Gastroesophageal sphincter (tissue), 4 donors: ENCODE measurements around the gene SPANXN4. TPM values are rescaled to one million over a fixed set of nuclear protein-coding genes. Genes with fewer than 3 reads are reported as not detected.

Experiments used
- ATAC-seq: fragments of 150-250 bp; one replicate; pipeline ENCODE4 v1.9.1; 2016; ENCODE audit warnings: mild to moderate bottlenecking, moderate library complexity
- H3K27ac ChIP-seq, 4 donors: fragments of 200-600 bp; sonication (generic) in 3 of 4; 1 replicate in 3 of 4; 2 replicates in 1 of 4; pipeline ENCODE4 v1.5.1; 2016 to 2019
- H3K27me3 ChIP-seq: fragments of 200-600 bp; sonication (generic); one replicate; pipeline ENCODE4 v1.5.1; 2019
- H3K36me3 ChIP-seq, 2 donors: fragments of 200-600 bp; sonication (generic); one replicate each; pipeline ENCODE4 v1.5.1; 2019; ENCODE audit warnings: control low read depth in 1 of 2
- H3K4me1 ChIP-seq, 3 donors: fragments of 200-600 bp; sonication (generic); 1 replicate in 2 of 3; 2 replicates in 1 of 3; pipeline ENCODE4 v1.5.1; 2016 to 2019; ENCODE audit warnings: control low read depth in 2 of 3
- H3K4me3 ChIP-seq, 2 donors: fragments of 200-600 bp; sonication (generic); one replicate each; pipeline ENCODE4 v1.5.1; 2019; ENCODE audit warnings: mild to moderate bottlenecking in 1 of 2, moderate library complexity in 1 of 2
- H3K9me3 ChIP-seq, 3 donors: fragments of 200-600 bp; sonication (generic); one replicate each; pipeline ENCODE4 v1.5.1; 2017 to 2019; ENCODE audit warnings: control low read depth in 2 of 3
- CTCF ChIP-seq, 4 experiments: fragments of 200-600 bp in 2 of 4; fragments of 450-650 bp in 2 of 4; sonication (generic) in 1 of 4; IDR thresholded peaks; one replicate each; pipeline ENCODE4 v1.5.1; 2017 to 2019; ENCODE audit warnings: antibody characterized with exemption in 4 of 4, mild to moderate bottlenecking in 2 of 4, moderate library complexity in 2 of 4
- EP300 ChIP-seq: sonication (generic); formaldehyde crosslinking; IDR thresholded peaks from one replicate; pipeline ENCODE4 v1.6.1; 2017; ENCODE audit warnings: antibody characterized with exemption, mild to moderate bottlenecking
- POLR2A ChIP-seq, 2 donors: fragments of 450-650 bp; IDR thresholded peaks; one replicate each; pipeline ENCODE4 v1.6.1; 2017; ENCODE audit warnings: antibody characterized with exemption in 2 of 2, mild to moderate bottlenecking in 2 of 2, moderate library complexity in 1 of 2
- POLR2AphosphoS5 ChIP-seq: sonication (generic); formaldehyde crosslinking; IDR thresholded peaks from one replicate; pipeline ENCODE4 v1.6.1; 2017; ENCODE audit warnings: antibody characterized with exemption
- WGBS, 2 donors: methylation state at CpG; one replicate each; pipeline ENCODE4 v1.1.5; 2018; ENCODE audit warnings: low coverage in 1 of 2; 5-methylcytosine and 5-hydroxymethylcytosine counted together
- total RNA-seq, 4 donors: library from RNA; depleted of rRNA; stranded (reverse); fragments of >200 nt; gene quantifications; one replicate each; pipeline ENCODE4 v1.1.0, GENCODE V29; 2016

The SPANXN4 gene
- not detected for total RNA-seq

- no peak within 1 kb of the TSS for H3K27ac ChIP-seq
- WGBS, 2 donors = 86% methylated on average over 1 of the region's 2 CpGs; no CpG with 5 or more reads in 1 of the 2 donors
- no peaks in the 10 kb centered on the region for H3K9me3 ChIP-seq
- no peaks in the 10 kb centered on the region for H3K27me3 ChIP-seq
- no peak for ATAC-seq
- no peak within 1 kb of the TSS for H3K4me3 ChIP-seq
- no peaks in the 10 kb centered on the region for H3K4me1 ChIP-seq
- H3K36me3 ChIP-seq = no peaks in the 10 kb centered on the region
- TF ChIP-seq POLR2A (IDR thresholded peaks at IDR 0.05) (no peak), CTCF (IDR thresholded peaks at IDR 0.05) (no peak), POLR2AphosphoS5 (no peak), EP300 (no peak)
These were observed at the start of gene SPANXN4 for GRCh38 chrX:143025628-143026027. Gene SPANXN4, plus strand, starts transcription at chrX:143025928. Its CDS starts 87 bp downstream, at chrX:143026015.

GRCh38 chrX:142977128-142977914 lies 48.4 kb upstream of the SPANXN4 start:
- no peak for TF ChIP-seq POLR2AphosphoS5
- no peak for TF ChIP-seq POLR2A (IDR thresholded peaks at IDR 0.05)
- TF ChIP-seq CTCF (IDR thresholded peaks at IDR 0.05) = no peak
- no peak for TF ChIP-seq EP300
- Histone ChIP-seq H3K4me3 (no peak overlapping the region), H3K27ac (no peak overlapping the region), H3K27me3 (no peaks in the 10 kb centered on the region), H3K9me3 (no peaks in the 10 kb centered on the region), H3K36me3 (no peaks in the 10 kb centered on the region), H3K4me1 (no peaks in the 10 kb centered on the region)
- 70 to 76% methylated on average over 5 to 6 of the region's 6 CpGs for WGBS, 2 donors
- no peak for ATAC-seq

GRCh38 chrX:142978130-142978684 lies 47.5 kb upstream of the SPANXN4 start:
- Histone ChIP-seq H3K4me3 (no peak overlapping the region), H3K27ac (no peak overlapping the region), H3K36me3 (no peaks in the 10 kb centered on the region), H3K27me3 (no peaks in the 10 kb centered on the region), H3K4me1 (no peaks in the 10 kb centered on the region), H3K9me3 (no peaks in the 10 kb centered on the region)
- no peak for TF ChIP-seq POLR2A (IDR thresholded peaks at IDR 0.05)
- 0 to 35% methylated on average over 1 to 4 of the region's 4 CpGs for WGBS, 2 donors
- no peak for ATAC-seq

- ATAC-seq = no peak
- Histone ChIP-seq H3K4me3 (no peak overlapping the region), H3K27ac (no peak overlapping the region), H3K9me3 (no peaks in the 10 kb centered on the region), H3K27me3 (no peaks in the 10 kb centered on the region), H3K4me1 (no peaks in the 10 kb centered on the region), H3K36me3 (no peaks in the 10 kb centered on the region)
- WGBS, 2 donors = 33 to 35% methylated on average over 1 to 2 of the region's 2 CpGs
- TF ChIP-seq EP300 (no peak), CTCF (IDR thresholded peaks at IDR 0.05) (no peak), POLR2AphosphoS5 (no peak), POLR2A (IDR thresholded peaks at IDR 0.05) (no peak)
These were observed 43.0 kb upstream of the SPANXN4 start for GRCh38 chrX:142982679-142983078.

GRCh38 chrX:142994988-142995387 lies 30.7 kb upstream of the SPANXN4 start:
- no peaks in the 10 kb centered on the region for H3K4me1 ChIP-seq
- ATAC-seq = no peak
- no peaks in the 10 kb centered on the region for H3K36me3 ChIP-seq
- WGBS, 2 donors = 7 to 14% methylated on average over 2 of the region's 2 CpGs
- H3K27ac ChIP-seq = no peak overlapping the region
- no peaks in the 10 kb centered on the region for H3K27me3 ChIP-seq
- TF ChIP-seq CTCF (IDR thresholded peaks at IDR 0.05) = no peak
- TF ChIP-seq POLR2A (IDR thresholded peaks at IDR 0.05) = no peak
- TF ChIP-seq POLR2AphosphoS5 = no peak
- no peak for TF ChIP-seq EP300
- no peaks in the 10 kb centered on the region for H3K9me3 ChIP-seq
- H3K4me3 ChIP-seq = no peak overlapping the region
